SU-DHL-6 (cell line): ENCODE measurements around the gene VDAC1.

Source experiments
- EZH2phosphoT487 ChIP-seq: fragments of 200-600 bp; sonication (generic), shearing (Covaris generic); conservative IDR thresholded peaks from 2 replicates; pipeline ENCODE4 v1.6.1; 2018; ENCODE audit warnings: mild to moderate bottlenecking, antibody characterized with exemption, low read length, moderate library complexity, mixed read lengths
- TF ChIP-seq, protein P1 (sequence below): fragments of 200-600 bp; sonication (generic); IDR thresholded peaks from one replicate; pipeline ENCODE4 v1.5.1; 2017; ENCODE audit warnings: antibody characterized with exemption, mild to moderate bottlenecking, low read length, moderate library complexity; ENCODE audit not compliant: insufficient read depth, poor library complexity, severe bottlenecking

DNA sequence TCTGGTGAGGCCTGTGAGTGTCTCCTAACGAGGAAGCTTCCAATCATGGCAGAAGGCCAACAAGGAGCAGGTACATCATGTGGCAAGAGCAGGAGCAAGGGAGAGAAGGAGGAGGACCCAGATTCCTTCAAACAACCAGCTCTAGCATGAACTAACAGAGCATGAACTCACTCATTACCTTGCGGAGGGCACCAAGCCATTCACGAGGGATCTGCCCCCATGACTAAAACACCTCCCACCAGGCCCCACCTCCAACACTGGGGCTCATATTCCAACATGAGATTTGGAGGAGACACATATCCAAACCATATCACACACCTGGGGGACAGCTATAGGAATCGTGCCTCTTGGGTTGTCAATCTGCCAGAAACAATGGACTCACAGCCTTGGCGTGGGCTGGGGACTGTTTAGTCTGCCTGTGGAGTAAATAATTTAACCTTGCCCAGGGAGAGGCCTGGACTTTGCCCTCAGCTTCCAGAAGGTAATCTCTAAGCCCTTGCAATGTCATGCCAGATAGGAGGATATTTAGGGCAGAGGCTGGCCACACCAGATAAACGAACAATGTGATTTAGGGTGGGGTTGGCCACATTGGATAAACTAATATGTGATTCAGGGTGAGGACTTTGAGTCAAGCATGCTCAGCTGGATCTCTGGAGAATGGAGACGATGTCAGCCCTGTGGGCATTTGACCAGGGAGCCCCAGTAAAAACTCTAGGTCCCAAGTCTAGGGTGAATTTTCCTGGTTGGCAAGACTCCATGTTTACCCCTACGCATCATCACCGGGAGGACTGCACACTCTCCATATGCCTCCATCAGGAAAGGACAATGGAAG is 13.6 kb upstream of the VDAC1 start:
- TF ChIP-seq EZH2phosphoT487: no peak
- TF ChIP-seq, protein P1, sequence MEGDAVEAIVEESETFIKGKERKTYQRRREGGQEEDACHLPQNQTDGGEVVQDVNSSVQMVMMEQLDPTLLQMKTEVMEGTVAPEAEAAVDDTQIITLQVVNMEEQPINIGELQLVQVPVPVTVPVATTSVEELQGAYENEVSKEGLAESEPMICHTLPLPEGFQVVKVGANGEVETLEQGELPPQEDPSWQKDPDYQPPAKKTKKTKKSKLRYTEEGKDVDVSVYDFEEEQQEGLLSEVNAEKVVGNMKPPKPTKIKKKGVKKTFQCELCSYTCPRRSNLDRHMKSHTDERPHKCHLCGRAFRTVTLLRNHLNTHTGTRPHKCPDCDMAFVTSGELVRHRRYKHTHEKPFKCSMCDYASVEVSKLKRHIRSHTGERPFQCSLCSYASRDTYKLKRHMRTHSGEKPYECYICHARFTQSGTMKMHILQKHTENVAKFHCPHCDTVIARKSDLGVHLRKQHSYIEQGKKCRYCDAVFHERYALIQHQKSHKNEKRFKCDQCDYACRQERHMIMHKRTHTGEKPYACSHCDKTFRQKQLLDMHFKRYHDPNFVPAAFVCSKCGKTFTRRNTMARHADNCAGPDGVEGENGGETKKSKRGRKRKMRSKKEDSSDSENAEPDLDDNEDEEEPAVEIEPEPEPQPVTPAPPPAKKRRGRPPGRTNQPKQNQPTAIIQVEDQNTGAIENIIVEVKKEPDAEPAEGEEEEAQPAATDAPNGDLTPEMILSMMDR: no peak
